ENCODE results near the gene MATN3. TPM values are rescaled to one million over a fixed set of nuclear protein-coding genes. Genes with fewer than 3 reads are reported as not detected.

Gene MATN3
- total and polyA plus RNA-seq, 9 of the 15 experiments (the other 6 are each of a cell fraction or from before 2014, with no cell fraction given): not detected

- no peak for TF ChIP-seq ZNF695 (CRISPR knock-in tag; IDR thresholded peaks at IDR 0.05)
- TF ChIP-seq SP1 (CRISPR knock-in tag; IDR thresholded peaks at IDR 0.05): peak; percentile 93
- peak; percentile 55; the same call in 1 of the 2 replicates for TF ChIP-seq ETV5 (CRISPR knock-in tag; IDR thresholded peaks at IDR 0.05; ENCODE audit: low read depth)
- peak; percentile 69 for TF ChIP-seq BRD9 (IDR thresholded peaks at IDR 0.05; ENCODE audit: low read depth, partially characterized antibody)
- TF ChIP-seq SIN3A (IDR thresholded peaks at IDR 0.05; ENCODE audit: borderline replicate concordance in 2 of 2, control insufficient read depth in 1 of 2, low read depth in 2 of 2, low read length in 2 of 2): peak; percentile 25 to 32; a peak in 1 of 4 replicates
- 0 out of 2 replicates have a peak, but pooled peaks have one; percentile 65 for TF ChIP-seq E2F3 (CRISPR knock-in tag; IDR thresholded peaks at IDR 0.05)
- peak; percentile 94 for TF ChIP-seq ZBTB2 (IDR thresholded peaks at IDR 0.05)
- peak; percentile 63 for TF ChIP-seq ARID1B (IDR thresholded peaks at IDR 0.05)
- no peak for TF ChIP-seq ILF3 (IDR thresholded peaks at IDR 0.05; ENCODE audit: borderline replicate concordance)
- peak; percentile 72 for TF ChIP-seq ESRRA (IDR thresholded peaks at IDR 0.05; ENCODE audit: borderline replicate concordance, low read depth)
- peak; percentile 49 for TF ChIP-seq TAF1 (IDR thresholded peaks at IDR 0.05; ENCODE audit: control insufficient read depth, extremely low read depth, insufficient read depth, low read length, severe bottlenecking)
- TF ChIP-seq PTTG1 (tag; IDR thresholded peaks at IDR 0.05; ENCODE audit: low read depth): no peak
- no peak for TF ChIP-seq ZNF23 (CRISPR knock-in tag; IDR thresholded peaks at IDR 0.05)
- TF ChIP-seq NRF1 (conservative IDR thresholded peaks at IDR 0.05 in 1 of 2, IDR thresholded peaks at IDR 0.05 in 1 of 2): peak; percentile 97 to 98
- TF ChIP-seq TCF7 (IDR thresholded peaks at IDR 0.05; ENCODE audit: borderline replicate concordance): no peak
- TF ChIP-seq KLF13 (tag; IDR thresholded peaks at IDR 0.05; ENCODE audit: borderline replicate concordance, low read depth): no peak
- TF ChIP-seq NKRF (IDR thresholded peaks at IDR 0.05; ENCODE audit: borderline replicate concordance): peak; percentile 49; the same call in 1 of the 2 replicates
- TF ChIP-seq SMAD1 (IDR thresholded peaks at IDR 0.05; ENCODE audit: low read depth, low read length, partially characterized antibody): peak; percentile 26
- TF ChIP-seq FOXM1 (IDR thresholded peaks at IDR 0.05; ENCODE audit: low read depth): no peak
- no peak for TF ChIP-seq FOXM1 (CRISPR knock-in tag; IDR thresholded peaks at IDR 0.05; ENCODE audit: low read depth)
- TF ChIP-seq NFIC (IDR thresholded peaks at IDR 0.05): peak; percentile 59
Measured at GRCh38 chr2:20051532-20052228, 39.2 kb upstream of the MATN3 start, which contains the start of gene LAPTM4A (continued).

Measured in K562 (cell line).